Measurements from ENCODE around the gene FARP2. TPM values are rescaled to one million over a fixed set of nuclear protein-coding genes. Genes with fewer than 3 reads are reported as not detected.
A peak's percentile ranks its signal among the peaks of the same experiment; 100 is the strongest.

The FARP2 gene
- total and polyA plus RNA-seq, 2 of the 13 experiments (the other 11 are each of a cell fraction or from before 2014, with no cell fraction given): 28.0 to 45.4 TPM

- TF ChIP-seq REST (IDR thresholded peaks at IDR 0.05; ENCODE audit: borderline replicate concordance in 1 of 2, low read depth in 1 of 2, low read length in 2 of 2) (peak in 1 of 2 experiments; percentile 77; a peak in 1 of 4 replicates), ZNF678 (CRISPR knock-in tag; IDR thresholded peaks at IDR 0.05) (peak; percentile 61; the same call in 1 of the 2 replicates), ZNF710 (CRISPR knock-in tag; IDR thresholded peaks at IDR 0.05; ENCODE audit: borderline replicate concordance) (no peak), SUZ12 (IDR thresholded peaks at IDR 0.05; ENCODE audit: low read depth, low read length) (no peak), PHF21A (CRISPR knock-in tag; IDR thresholded peaks at IDR 0.05) (peak; percentile 98), ARNT2 (CRISPR knock-in tag; IDR thresholded peaks at IDR 0.05; ENCODE audit: low read depth) (peak; percentile 91), TP53 (CRISPR knock-in tag; conservative IDR thresholded peaks at IDR 0.05) (no peak), SP140L (CRISPR knock-in tag; IDR thresholded peaks at IDR 0.05; ENCODE audit: borderline replicate concordance) (no peak), MAF1 (CRISPR knock-in tag; IDR thresholded peaks at IDR 0.05; ENCODE audit: borderline replicate concordance) (no peak), ZNF235 (CRISPR knock-in tag; IDR thresholded peaks at IDR 0.05; ENCODE audit: borderline replicate concordance) (no peak), NFKBIZ (CRISPR knock-in tag; IDR thresholded peaks at IDR 0.05) (no peak), ZNF281 (CRISPR knock-in tag; IDR thresholded peaks at IDR 0.05; ENCODE audit: borderline replicate concordance) (no peak), ZBTB10 (CRISPR knock-in tag; IDR thresholded peaks at IDR 0.05; ENCODE audit: borderline replicate concordance) (peak; percentile 62), ETV5 (CRISPR knock-in tag; IDR thresholded peaks at IDR 0.05; ENCODE audit: borderline replicate concordance) (0 out of 2 replicates have a peak, but pooled peaks have one; percentile 22), PHF20 (CRISPR knock-in tag; IDR thresholded peaks at IDR 0.05) (no peak), MTA1 (CRISPR knock-in tag; IDR thresholded peaks at IDR 0.05; ENCODE audit: borderline replicate concordance) (peak; percentile 71; the same call in 1 of the 2 replicates)
Measured at GRCh38 chr2:241355983-241356870, at the start of gene FARP2 (continued).

Data from HepG2 (cell line).